ENCODE measurements around the gene WDR91. TPM values are rescaled to one million over a fixed set of nuclear protein-coding genes. Genes with fewer than 3 reads are reported as not detected.

WDR91 gene
- total RNA-seq, 1 donor from 2014 or later: 66.7 TPM

DNA sequence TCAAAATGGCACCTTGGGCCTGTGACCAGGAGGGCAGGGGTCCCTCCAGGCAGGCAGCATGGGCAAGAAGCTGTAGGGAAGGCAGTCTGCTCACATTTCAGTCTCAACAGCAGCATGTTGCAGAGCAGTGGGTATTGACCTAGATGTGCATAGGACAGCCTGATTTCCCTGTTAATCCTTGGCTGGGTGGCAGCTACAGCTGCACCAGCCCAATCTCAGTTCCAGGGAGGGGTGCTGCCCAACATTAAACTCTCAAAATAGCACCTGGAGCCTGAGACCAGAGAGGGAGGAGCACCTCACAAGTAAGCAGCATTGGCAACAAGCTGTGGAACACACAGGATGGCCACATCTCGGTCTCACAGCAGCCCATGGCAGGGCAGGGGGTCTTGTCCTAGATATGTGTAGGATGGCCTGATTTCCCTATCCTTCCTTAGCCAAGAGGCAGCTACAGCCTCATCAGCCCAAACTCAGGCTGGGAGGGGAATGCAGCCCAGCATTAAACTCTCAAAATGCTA is 53.1 kb downstream of the WDR91 start:
- Histone ChIP-seq H3K4me3 (no peak overlapping the region), H3K27ac (peak overlapping the region; percentile 65 to 73), H3K4me1 (peaks cover 9 to 31% of the 10 kb centered on the region in 2 donors), H3K27me3 (no peaks in the 10 kb centered on the region), H3K9me3 (peaks cover 0 to 20% of the 10 kb centered on the region in 2 donors), H3K36me3 (no peaks in the 10 kb centered on the region)
- DNase-seq (ENCODE audit: low spot score in 2 of 2): no peak
- TF ChIP-seq, protein P1, sequence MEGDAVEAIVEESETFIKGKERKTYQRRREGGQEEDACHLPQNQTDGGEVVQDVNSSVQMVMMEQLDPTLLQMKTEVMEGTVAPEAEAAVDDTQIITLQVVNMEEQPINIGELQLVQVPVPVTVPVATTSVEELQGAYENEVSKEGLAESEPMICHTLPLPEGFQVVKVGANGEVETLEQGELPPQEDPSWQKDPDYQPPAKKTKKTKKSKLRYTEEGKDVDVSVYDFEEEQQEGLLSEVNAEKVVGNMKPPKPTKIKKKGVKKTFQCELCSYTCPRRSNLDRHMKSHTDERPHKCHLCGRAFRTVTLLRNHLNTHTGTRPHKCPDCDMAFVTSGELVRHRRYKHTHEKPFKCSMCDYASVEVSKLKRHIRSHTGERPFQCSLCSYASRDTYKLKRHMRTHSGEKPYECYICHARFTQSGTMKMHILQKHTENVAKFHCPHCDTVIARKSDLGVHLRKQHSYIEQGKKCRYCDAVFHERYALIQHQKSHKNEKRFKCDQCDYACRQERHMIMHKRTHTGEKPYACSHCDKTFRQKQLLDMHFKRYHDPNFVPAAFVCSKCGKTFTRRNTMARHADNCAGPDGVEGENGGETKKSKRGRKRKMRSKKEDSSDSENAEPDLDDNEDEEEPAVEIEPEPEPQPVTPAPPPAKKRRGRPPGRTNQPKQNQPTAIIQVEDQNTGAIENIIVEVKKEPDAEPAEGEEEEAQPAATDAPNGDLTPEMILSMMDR (IDR thresholded peaks at IDR 0.05): no peak
- intact Hi-C loops (cut with DNase I): no loop called here

DNA sequence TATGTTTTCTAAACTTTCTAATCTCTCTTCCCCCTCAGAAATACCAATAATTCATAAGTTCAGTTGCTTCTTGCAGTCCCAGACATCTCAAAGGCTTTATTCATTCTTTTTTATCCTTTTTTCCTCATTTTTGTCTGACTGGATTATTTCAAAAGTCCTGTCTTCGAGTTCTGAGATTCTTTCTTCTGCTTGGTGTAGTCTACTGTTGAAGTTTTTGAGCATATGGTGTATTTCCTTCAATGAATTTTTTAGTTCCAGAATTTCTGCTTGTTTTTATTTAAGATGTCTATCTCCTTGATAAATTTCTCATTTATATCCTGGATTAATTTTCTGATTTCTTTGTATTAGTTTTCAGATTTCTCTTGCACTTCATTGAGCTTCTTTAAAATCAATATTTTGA is 55.0 kb downstream of the WDR91 start:
- no peaks in the 10 kb centered on the region for H3K36me3 ChIP-seq
- no peak for DNase-seq (ENCODE audit: low spot score in 2 of 2)
- TF ChIP-seq, protein P1 (IDR thresholded peaks at IDR 0.05): no peak
- H3K9me3 ChIP-seq: peaks cover 0 to 20% of the 10 kb centered on the region in 2 donors
- H3K4me3 ChIP-seq: no peak overlapping the region
- intact Hi-C loops (cut with DNase I): no loop called here
- H3K27me3 ChIP-seq: no peaks in the 10 kb centered on the region
- peaks cover 9 to 31% of the 10 kb centered on the region in 2 donors for H3K4me1 ChIP-seq
- no peak overlapping the region for H3K27ac ChIP-seq

DNA sequence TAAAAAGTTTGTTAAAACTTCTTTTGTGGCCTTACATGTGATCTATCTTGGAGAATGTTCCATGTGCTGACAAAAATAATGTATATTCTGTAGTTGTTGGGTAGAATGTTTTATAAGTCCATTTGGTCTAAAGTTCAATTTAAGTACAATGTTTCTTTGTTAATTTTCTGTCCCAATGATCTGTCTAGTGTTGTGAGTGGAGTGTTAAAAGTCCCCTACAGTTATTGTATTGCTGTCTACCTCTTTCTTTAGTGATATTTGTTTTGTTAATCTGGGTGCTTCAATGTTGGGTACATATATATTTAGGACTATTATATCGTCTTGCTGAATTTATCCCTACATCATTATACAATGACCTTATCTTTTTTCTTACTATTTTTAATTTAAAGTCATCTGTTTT is 56.6 kb downstream of the WDR91 start:
- H3K9me3 ChIP-seq: peaks cover 0 to 20% of the 10 kb centered on the region in 2 donors
- TF ChIP-seq, protein P1 (IDR thresholded peaks at IDR 0.05): no peak
- no peak overlapping the region for H3K4me3 ChIP-seq
- H3K27me3 ChIP-seq: no peaks in the 10 kb centered on the region
- no peaks in the 10 kb centered on the region for H3K36me3 ChIP-seq
- intact Hi-C loops (cut with DNase I): no loop called here
- no peak for DNase-seq (ENCODE audit: low spot score in 2 of 2)
- H3K27ac ChIP-seq: no peak overlapping the region
- peaks cover 4 to 28% of the 10 kb centered on the region in 2 donors for H3K4me1 ChIP-seq

DNA sequence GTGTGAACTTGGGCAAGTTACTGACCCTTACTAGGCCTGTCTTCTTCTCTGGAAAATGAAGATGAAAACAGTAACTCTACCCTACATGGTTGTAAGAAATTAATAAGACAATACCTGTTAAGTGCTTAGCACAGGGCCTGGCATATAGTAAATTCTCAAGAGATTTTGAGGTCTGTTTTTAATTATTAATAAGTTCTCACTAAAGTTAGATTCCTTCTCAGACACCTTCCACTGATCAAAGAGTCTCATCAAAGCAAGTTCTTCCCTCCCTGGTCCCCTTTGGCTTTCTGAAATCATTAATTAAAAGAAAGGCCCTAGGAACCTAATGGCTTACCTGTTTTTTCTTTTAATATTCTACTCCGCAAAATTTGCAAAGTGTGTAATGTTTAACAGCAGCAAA is 58.9 kb downstream of the WDR91 start:
- DNase-seq (ENCODE audit: low spot score in 2 of 2): no peak
- H3K4me3 ChIP-seq: no peak overlapping the region
- H3K27me3 ChIP-seq: no peaks in the 10 kb centered on the region
- peaks cover 0 to 14% of the 10 kb centered on the region in 2 donors for H3K4me1 ChIP-seq
- peak overlapping the region in 1 of 2 donors; percentile 29 for H3K27ac ChIP-seq
- TF ChIP-seq, protein P1 (IDR thresholded peaks at IDR 0.05): no peak
- peaks cover 0 to 20% of the 10 kb centered on the region in 2 donors for H3K9me3 ChIP-seq
- H3K36me3 ChIP-seq: no peaks in the 10 kb centered on the region
- intact Hi-C loops (cut with DNase I): no loop called here

DNA sequence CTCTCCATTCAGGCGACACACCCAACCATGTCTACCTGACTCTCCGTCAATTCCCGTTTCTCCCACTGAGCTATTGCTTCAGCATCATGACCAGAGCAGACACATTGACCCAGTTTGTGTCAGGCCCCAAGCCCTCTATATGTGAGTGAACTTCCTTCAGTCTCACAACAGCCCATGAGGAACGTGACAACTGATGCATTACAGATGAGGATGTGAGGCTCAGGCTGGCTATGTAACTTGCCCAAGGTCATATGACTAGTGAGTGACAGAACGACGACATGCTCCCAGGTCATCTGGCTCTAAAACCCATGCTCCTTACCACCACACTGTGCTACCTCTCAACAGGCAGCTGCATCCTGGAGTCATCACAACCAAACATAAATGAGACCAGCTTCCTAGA is 59.8 kb downstream of the WDR91 start:
- peaks cover 0 to 16% of the 10 kb centered on the region in 2 donors for H3K9me3 ChIP-seq
- H3K36me3 ChIP-seq: no peaks in the 10 kb centered on the region
- no peak overlapping the region for H3K4me3 ChIP-seq
- peaks cover 4 to 20% of the 10 kb centered on the region in 2 donors for H3K4me1 ChIP-seq
- H3K27me3 ChIP-seq: no peaks in the 10 kb centered on the region
- H3K27ac ChIP-seq: peak overlapping the region; percentile 66 to 94
- TF ChIP-seq, protein P1 (IDR thresholded peaks at IDR 0.05): no peak
- intact Hi-C loops (cut with DNase I): no loop called here
- DNase-seq (ENCODE audit: low spot score in 2 of 2): no peak

DNA sequence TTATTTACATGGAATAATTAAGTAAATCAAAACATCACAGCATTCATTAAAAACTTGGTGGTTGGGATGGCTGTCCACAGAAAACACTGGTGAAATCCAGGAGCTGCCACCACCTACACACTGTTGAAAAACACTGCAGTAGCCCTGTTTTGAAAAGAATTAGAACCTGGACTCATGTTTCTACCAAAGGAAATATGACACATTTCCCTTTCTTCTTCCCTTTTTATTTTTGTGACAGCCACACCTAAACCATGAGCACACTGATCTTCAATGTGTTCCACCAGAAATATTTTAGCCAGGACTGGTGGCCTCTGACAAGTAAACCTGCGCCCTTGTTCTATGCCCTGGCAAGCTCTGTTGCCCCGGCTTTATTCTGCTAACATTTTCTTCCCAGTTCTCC is 60.2 kb downstream of the WDR91 start:
- Histone ChIP-seq H3K27ac (peak overlapping the region; percentile 66 to 94), H3K4me3 (peak overlapping the region in 1 of 2 donors; percentile 63)

More for the DNA sequence above, 60.2 kb downstream of the WDR91 start:
- TF ChIP-seq, protein P1 (IDR thresholded peaks at IDR 0.05): no peak
- DNase-seq (ENCODE audit: low spot score in 2 of 2): no peak
- H3K9me3 ChIP-seq: peaks cover 0 to 12% of the 10 kb centered on the region in 2 donors
- no peaks in the 10 kb centered on the region for H3K27me3 ChIP-seq
- intact Hi-C loops (cut with DNase I): no loop called here
- peaks cover 4 to 24% of the 10 kb centered on the region in 2 donors for H3K4me1 ChIP-seq
- no peaks in the 10 kb centered on the region for H3K36me3 ChIP-seq
